ENCODE results near the gene SUPT5H. TPM values are rescaled to one million over a fixed set of nuclear protein-coding genes. Genes with fewer than 3 reads are reported as not detected.

The SUPT5H gene
- total and polyA plus RNA-seq, 12 donors: 56.2 to 149 (median 84.3) TPM

GRCh38 chr19:39436350-39436716 is 9.0 kb upstream of the SUPT5H start:
- intact Hi-C loops (cut with DNase I): no loop called here
- DNase-seq (no peak), ATAC-seq (no peak)
- no peak for TF ChIP-seq CTCF (IDR thresholded peaks at IDR 0.05)
- peak overlapping the region; percentile 28 to 96 (median 87) for H3K27ac ChIP-seq
- H3K27me3 ChIP-seq: peaks cover 0 to 6% (median 0%) of the 10 kb centered on the region in 7 donors
- H3K36me3 ChIP-seq: peaks cover 0 to 34% (median 26%) of the 10 kb centered on the region in 9 donors
- 0% methylated on average over 2 of the region's 2 CpGs for WGBS, 2 donors
- H3K4me3 ChIP-seq: peak overlapping the region; percentile 18 to 99 (median 84)
- no peaks in the 10 kb centered on the region for H3K9me3 ChIP-seq
- H3K4me1 ChIP-seq: peaks cover 10 to 40% (median 27%) of the 10 kb centered on the region in 9 donors

- no peaks in the 10 kb centered on the region for H3K9me3 ChIP-seq
- no peak for ATAC-seq
- DNase-seq: no peak
- peaks cover 0 to 6% (median 0%) of the 10 kb centered on the region in 7 donors for H3K27me3 ChIP-seq
- no peak overlapping the region for H3K27ac ChIP-seq
- no peak for TF ChIP-seq CTCF (IDR thresholded peaks at IDR 0.05)
- intact Hi-C loops (cut with DNase I): no loop called here
- peaks cover 10 to 38% (median 27%) of the 10 kb centered on the region in 9 donors for H3K4me1 ChIP-seq
- 81% methylated on average over 9 of the region's 9 CpGs for WGBS, 2 donors
- H3K4me3 ChIP-seq: no peak overlapping the region
- H3K36me3 ChIP-seq: peaks cover 0 to 17% (median 10%) of the 10 kb centered on the region in 9 donors
Observed at GRCh38 chr19:39438270-39438934, 7.0 kb upstream of the SUPT5H start.

GRCh38 chr19:39444598-39445195 is 685 bp upstream of the SUPT5H start:
- Histone ChIP-seq H3K4me3 (peak overlapping the region; percentile 72 to 97 (median 84)), H3K36me3 (peaks cover 0 to 28% (median 3%) of the 10 kb centered on the region in 9 donors), H3K27me3 (no peaks in the 10 kb centered on the region), H3K27ac (peak overlapping the region; percentile 70 to 97 (median 93)), H3K9me3 (no peaks in the 10 kb centered on the region), H3K4me1 (peaks cover 6 to 47% (median 35%) of the 10 kb centered on the region in 9 donors)
- intact Hi-C loops (cut with DNase I): loop anchor here in 3 of 10 donors (2.0 to 10.0 kb wide), 6 partner anchors 32 to 228 kb away; partner anchors contain the start of genes EID2B (in 2 of the 3), MED29 (in 1 of the 3), PAF1 (in 1 of the 3) and PLEKHG2 (in 1 of the 3)
- WGBS, 2 donors: 5 to 6% methylated on average over 16 to 17 of the region's 17 CpGs
- DNase-seq (no peak), ATAC-seq (peak in 5 of 8 donors; percentile 2 to 40 (median 27))
- no peak for TF ChIP-seq CTCF (IDR thresholded peaks at IDR 0.05)

GRCh38 chr19:39446365-39447084 is 1.1 kb downstream of the SUPT5H start:
- no peak for TF ChIP-seq CTCF (IDR thresholded peaks at IDR 0.05)
- Histone ChIP-seq H3K4me3 (peak overlapping the region in 9 of 10 donors; percentile 72 to 95 (median 84)), H3K36me3 (peaks cover 0 to 38% (median 3%) of the 10 kb centered on the region in 9 donors), H3K27me3 (no peaks in the 10 kb centered on the region), H3K27ac (peak overlapping the region in 6 of 10 donors; percentile 93 to 97 (median 95)), H3K9me3 (no peaks in the 10 kb centered on the region), H3K4me1 (peaks cover 6 to 59% (median 36%) of the 10 kb centered on the region in 9 donors)
- DNase-seq (no peak), ATAC-seq (no peak)
- 87 to 89% methylated on average over 16 of the region's 16 CpGs for WGBS, 2 donors
- intact Hi-C loops (cut with DNase I): loop anchor here in 3 of 10 donors (5.0 to 10.0 kb wide), 3 partner anchors 36 to 104 kb away; partner anchors contain the start of genes EID2B (in 2 of the 3), SAMD4B (in 1 of the 3) and TIMM50 (in 1 of the 3)

All from heart right ventricle (tissue), 16 donors.